Dermis microvascular lymphatic vessel endothelial cell (primary cell): ENCODE data around the gene NDRG4. TPM values are rescaled to one million over a fixed set of nuclear protein-coding genes. Genes with fewer than 3 reads are reported as not detected.

Experiments used
- DNase-seq, 2 donors: peaks; one replicate each; pipeline versions ENCODE4 v3.0.0 to v3.0.0-alpha.2; 2010; ENCODE audit warnings: low read depth in 2 of 2
- total RNA-seq: library from RNA; depleted of rRNA; stranded (reverse); fragments of >200 nt; gene quantifications from 2 replicates; pipeline ENCODE4 v1.2.1, GENCODE V29; 2014

NDRG4 gene
- total RNA-seq, 1 donor from 2014 or later = 94.7 TPM

DNA sequence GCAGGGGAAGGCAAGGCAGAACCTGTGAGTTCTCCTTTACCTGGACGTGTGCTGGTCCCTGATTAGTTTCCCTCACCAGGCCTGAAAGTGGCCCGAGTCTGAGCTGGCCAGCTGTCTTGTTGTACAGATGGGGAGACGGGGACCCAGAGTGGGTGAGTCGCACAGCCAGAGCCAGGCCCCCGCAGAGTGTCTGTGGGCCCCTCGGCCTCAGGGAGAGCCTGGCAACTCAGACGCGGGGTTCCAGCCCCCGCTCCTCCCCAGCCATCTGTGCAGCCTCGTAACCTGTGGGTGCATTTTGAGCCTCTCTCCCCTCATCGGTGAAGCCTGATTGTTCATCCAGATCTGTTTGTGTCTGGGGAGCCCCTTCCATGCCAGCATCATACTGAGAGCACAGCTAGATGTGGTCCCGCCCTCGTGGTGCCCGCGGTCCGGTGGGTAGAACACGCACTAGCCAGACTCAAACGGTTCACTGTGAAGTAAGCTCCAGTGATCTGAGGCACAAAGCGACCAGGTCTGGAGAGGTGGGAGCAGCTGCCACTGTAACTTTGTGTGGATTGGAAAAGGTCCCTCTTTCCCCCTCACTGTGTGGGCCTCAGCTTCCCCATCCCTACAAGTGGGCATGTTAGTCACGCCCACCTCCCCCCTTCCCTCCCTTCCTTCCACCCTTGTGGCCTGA lies 6.0 kb upstream of the NDRG4 start:
- no peak for DNase-seq

DNA sequence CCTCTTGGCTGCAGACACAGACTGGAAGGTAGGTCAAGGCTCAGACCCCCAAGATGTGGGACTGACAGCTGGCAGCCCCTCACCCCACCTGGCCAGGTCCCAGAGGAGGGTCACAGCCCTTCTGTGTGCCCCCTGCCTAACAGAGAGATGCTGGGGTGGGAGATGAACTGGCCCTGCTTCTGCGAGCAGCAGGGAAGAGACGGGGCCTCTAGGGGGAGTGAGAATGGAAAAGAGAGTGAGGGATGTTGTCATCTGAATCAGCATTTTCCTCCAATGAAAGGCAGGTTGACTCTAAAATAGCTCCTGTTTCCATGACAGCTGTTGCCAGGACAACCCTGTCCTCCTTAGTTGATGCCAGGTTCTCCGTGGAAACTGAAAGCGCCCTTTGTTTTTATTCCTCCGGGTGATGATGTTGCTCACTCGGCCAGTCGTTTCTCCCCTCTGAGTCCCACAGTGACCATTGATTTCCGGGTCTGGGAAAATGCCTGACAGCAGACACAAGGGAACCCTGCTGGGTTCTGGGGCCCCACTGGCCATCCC lies 4.9 kb upstream of the NDRG4 start:
- peak; percentile 96 to 98 for DNase-seq

DNA sequence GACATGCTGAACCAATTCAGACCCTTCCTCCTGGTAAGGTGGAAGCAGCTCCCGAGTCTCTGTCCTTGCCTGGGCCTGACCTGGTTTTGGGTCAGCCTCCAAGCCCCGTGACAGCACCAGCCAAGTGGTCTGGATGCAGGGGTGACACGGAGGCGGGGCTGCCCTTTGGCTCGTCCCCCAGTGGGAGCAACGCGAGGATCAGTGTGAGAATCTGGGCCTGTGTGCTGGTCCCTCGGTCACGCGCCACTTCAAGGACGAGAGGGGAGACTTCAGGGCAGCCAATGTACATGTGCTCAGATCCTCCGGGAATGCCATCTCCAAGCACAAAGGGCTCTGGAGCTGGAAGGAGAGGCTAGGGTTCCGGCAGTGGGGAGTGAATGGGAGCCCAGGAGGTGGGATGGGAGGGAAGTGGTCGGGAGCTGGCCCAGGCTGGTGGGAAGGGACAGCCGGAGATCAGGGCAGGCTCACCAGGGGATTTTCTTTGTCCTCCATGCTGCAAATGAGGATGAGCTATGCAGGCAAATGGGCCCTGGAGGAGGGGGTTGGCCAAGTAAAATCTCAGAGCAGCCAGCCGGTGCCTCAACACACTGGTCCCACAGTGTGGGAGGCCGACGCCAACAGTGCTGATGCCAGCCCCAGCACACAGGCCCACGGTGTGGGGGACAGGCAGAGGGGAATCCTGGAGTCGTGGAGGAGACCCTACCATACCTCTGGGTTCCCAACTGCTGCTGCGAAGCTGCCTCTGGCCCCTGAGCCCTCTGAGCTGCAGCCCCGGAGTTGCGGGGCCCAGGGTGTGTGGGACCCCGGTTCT lies 4.2 kb upstream of the NDRG4 start:
- DNase-seq = no peak

DNA sequence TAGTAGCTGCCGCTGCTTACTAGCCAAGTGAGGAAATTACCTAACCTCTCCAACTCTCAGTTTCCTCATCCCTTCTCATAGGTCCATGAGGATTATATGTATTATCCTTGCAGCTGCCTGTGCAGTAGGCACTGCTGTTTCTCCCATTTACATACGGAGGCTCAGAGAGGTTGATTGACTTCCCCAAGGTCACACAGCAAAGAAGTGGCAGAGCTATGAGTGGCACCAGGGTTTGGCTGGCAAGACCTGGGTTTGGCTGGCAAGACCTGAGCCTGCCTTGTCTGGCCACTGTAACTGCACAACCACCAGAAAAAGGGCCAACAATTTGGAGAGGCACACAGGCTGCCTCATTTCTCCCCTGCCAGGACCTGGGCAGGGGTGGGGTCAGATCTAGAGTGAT lies 2.5 kb upstream of the NDRG4 start:
- no peak for DNase-seq

DNA sequence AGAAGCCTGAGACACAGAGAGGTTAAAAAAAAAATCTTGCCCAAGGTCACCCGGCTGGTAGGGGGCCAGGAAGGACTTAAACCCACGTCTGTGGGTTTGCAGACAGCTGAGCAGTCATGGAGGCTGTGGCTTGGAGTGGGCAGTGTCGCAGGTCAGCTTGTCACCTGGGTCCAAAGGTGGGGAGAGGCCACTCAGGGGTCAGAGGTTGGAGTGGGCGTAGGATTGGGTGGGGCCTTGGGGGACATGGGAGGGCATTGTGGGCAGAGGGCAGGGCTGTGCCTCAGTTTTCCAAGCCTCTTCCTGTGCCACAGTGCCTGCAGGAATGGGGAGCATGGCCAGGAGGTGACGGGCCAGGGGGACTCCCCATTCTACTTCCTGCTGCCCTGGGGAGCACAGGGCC lies 2.0 kb upstream of the NDRG4 start:
- DNase-seq = no peak

DNA sequence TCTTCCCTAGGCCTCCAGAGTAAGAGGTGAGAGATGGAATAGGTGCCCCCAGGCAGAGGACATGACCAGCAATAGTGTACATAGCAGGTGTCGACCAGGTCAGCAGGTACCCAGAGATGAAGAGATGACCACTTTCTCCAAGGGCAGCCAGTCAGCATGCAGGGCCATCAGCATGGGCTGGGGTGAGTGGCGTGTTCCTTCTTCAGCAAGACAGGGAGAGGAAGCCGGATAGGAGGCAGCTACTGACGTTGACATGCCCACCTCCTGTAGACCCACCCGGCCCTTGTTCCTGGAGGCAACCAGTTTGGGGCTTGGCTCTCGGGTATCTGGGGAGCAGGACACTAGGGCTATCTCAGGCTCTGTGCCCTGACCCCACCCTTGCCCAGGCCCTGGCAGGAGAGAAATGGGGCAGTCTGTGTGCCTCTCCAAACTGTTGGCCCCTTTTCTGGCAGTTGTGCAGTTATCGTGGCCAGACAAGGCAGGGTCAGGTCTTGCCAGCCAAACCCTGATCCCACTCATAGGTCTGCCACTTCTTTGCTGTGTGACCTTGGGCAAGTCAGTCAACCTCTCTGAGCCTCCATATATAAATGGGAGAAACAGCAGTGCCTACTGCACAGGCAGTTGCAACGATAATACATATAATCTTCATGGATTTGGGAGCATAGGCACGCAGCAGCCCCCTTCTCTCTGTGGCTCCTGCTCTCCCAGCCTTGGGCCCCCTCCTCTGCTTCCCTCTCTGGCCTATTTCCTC lies 1.4 kb upstream of the NDRG4 start:
- no peak for DNase-seq

DNA sequence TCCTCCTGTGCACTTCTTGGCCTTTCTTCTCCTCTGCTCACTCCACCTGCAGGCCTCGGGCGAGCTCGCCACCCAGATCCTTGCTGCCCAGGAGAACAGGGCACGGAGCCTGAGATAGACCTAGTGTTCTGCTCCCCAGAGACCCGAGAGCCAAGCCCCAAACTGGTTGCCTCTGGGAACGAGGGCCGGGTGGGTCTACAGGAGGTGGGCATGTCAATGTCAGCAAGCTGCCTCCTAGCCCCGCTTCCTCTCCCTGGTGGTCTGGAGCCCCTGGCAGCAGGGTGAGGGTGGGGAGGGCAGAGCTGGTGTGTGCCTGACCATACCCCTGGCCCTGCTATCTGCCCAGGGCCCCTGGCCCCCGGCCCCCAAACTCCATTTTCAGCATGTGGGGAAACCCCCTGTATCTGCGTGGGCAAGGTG lies 841 bp upstream of the NDRG4 start:
- DNase-seq = no peak

DNA sequence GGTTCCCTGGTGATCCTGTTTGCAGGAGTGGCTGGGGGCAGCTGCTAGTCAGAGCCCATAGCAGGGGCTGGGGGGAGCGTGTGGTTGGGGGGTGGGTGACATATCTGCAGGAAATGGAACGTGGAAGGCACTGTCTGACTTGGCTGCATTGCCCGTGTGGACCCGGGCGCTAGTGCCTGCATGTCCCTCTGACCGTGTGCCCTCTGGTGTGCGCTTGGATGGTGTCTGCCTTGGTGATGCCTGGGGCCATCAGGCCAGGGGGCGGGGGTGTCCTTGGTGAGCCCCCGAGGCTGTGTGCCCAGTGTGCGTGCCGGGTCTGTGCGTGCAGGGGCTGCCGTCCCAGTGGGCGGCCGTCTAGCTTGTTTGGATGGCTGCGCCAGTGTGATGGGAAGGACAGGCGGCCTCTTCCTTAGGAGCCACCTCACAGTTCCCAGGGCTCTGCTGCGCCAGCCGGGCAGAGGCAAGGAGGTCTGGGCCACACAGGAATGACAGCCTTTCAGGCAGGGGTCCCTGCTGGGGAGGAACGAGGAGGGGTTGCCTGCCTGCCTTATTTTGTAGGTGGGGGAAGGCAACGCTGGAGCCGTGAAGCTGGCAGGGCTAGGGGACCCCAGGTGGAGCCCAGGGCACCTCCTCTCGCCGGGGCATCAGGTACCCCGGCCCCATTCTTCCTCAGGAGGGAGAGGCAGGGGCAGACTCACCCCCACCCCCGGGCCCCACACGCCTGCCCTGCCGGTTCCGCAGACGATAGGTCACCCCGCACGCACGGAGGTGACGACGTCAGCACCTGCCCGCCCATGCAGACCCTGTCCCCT lies 693 bp downstream of the NDRG4 start:
- DNase-seq = no peak

DNA sequence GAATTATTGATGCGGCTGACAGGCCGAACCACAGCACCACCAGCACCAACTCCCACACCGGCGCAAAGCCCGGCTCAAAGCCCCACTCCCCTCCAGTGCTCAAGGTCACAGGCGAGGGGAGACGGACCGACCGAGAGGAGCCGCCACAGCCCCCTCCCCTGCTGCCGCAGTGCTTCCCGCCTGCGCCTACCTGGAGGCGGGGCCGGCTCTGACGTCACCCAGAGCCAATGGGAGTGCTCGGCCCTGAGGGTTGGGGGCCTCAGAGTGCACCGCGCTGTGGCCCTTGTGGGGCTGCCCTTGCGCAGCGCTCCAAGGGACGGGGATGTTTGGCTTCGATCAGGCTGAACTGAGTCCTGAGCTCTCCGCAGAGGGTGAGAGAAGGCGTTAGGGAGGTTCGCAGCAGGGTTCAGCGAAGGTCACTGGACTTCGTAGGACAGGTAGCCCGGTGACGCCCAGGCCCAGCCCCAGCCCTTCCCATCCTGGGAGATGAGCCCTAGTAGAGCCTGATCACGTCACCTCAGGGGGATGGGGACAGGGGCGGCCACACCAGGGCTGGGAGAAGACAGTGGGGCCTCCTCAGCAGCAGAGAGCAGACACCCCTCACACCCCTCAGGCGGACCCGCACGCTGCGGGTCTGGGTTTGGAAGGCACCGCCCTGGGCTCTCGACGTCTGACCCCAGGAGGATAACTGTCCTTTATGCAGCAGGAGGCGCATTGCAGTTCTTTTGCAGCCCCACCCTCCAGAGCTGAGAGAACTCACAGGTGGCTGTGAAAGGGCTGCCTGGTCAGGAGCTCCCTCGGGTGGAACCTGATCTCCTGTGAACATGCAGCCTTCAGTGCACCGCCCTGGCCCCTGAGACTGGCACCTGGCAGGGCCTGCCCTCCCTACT lies 1.5 kb downstream of the NDRG4 start:
- DNase-seq = no peak

DNA sequence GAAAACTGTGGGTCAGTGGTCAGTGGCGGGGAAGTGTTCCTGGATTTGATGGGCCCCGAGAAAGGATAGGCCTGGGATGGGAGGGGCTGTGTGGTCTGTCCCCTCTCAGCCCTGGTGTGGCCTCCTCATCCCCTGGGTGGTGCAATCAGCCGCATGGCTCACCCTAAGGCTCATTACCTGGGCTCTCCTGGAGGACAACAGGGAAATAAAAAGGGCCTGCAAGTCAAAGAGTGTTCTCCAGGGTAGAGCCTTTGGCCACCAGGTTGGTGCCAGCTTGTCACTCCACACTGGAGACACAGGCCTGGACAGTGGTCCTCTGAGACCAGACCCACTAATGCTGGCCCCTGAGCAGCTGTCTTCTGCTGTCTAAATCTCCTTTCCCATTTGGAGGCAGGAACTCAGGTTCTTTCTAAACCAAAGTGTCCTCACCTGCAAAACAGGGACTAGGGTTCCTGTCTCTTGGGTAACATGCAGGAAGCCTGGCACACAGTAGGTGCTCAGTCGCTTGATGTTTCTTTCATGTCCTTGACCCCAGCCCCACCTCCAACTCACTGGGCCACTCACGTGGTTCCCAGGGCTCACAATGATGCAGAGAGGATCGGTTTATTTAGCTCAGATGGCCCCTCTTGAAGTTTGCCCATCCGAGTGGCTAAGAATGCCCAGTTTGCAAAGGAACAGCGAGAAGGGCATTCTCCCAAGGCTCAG lies 2.4 kb downstream of the NDRG4 start:
- DNase-seq = no peak

DNA sequence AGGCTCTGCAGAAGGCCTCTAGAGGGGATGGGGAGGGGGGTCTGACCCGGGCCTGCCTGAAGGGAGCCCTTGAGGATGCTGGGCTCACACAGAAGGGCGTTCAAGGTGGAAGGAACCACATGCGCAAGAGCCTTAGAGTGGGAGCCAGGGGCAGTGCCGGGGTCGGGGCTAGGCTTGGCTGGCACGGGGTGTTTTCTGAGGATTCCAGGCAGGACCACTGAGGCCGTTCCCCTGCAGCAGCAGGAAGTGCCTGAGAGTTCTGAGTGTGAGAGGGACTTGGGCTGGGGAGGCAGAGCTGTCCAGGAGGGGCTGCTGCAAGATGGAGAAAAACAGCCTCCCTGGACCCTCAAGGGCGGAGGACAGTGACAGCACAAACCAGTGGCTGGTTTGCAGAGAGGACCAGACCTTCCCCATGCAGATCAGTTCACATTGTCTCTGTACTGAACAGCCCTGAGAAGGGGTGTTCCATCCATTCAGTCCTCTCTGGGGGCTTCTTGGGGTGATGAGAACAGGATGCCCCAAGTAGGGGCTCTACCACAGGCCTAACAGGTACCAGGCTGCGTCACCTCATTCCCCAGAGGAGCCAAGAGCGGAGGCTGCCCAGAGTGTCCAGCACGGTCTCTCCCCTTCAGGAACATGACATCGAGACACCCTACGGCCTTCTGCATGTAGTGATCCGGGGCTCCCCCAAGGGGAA lies 3.4 kb downstream of the NDRG4 start:
- DNase-seq = no peak

DNA sequence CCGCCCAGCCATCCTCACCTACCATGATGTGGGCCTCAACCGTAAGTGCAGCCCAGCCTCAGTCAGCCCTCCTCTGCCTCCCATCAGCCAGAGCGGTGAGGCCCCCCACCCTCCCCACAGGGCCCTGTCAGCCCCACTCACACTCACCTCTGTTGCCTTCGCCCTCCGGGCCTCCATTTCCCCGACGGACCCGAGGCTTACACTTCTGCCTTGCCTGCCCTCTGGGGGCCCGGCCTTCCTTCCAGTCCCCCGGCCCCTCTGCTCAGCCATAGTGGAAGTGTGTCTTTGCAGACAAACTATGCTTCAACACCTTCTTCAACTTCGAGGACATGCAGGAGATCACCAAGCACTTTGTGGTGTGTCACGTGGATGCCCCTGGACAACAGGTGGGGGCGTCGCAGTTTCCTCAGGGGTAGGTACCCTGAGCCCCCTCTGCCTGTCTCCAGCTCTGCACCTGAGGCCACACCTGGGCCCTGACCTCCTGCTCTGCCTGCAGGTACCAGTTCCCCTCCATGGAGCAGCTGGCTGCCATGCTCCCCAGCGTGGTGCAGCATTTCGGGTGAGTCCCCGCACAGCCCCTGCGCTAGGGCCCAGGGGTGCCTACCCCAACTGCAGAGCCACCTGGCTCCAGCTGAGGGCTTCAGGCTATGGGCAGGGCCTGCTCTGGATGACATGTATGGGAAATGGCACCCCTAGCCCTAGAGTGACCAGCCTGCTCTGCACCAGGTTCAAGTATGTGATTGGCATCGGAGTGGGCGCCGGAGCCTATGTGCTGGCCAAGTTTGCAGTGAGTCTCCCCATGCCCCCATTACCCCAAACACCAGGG lies 4.1 kb downstream of the NDRG4 start:
- DNase-seq = no peak

DNA sequence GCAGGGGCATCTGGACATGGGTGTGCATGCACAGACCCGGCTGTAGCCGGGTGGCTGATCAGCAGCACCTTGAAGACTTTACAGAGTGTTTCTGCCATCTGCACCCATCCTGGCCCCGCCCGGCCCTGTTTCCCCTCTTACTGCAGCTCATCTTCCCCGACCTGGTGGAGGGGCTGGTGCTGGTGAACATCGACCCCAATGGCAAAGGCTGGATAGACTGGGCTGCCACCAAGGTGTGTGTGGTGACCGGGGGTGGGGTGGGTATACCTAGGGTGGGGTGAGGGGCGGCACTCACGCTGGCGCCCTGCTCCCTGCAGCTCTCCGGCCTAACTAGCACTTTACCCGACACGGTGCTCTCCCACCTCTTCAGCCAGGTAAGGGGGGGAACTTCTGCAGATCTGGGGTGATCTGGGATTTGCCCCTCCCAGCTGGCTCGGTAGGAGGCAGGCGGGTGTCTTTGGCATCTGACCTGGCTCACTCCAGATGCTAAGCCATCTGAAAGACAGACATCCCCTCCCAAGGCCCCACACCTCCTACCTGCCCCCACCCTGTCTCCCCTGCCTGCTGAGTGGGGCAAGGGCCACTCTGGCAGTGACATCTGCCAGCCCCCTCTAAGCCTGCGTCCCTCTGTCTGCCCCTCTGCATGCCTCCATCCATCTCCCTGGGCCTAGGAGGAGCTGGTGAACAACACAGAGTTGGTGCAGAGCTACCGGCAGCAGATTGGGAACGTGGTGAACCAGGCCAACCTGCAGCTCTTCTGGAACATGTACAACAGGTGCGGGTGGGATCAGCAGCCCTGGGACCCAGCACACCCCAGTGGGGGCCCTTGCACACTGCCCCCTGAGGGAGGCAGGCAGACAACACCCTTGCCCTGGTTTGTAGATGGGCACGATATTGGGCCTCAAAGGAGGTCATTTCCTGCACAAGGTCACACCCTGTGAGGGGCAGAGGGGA lies 6.6 kb downstream of the NDRG4 start:
- DNase-seq = no peak

DNA sequence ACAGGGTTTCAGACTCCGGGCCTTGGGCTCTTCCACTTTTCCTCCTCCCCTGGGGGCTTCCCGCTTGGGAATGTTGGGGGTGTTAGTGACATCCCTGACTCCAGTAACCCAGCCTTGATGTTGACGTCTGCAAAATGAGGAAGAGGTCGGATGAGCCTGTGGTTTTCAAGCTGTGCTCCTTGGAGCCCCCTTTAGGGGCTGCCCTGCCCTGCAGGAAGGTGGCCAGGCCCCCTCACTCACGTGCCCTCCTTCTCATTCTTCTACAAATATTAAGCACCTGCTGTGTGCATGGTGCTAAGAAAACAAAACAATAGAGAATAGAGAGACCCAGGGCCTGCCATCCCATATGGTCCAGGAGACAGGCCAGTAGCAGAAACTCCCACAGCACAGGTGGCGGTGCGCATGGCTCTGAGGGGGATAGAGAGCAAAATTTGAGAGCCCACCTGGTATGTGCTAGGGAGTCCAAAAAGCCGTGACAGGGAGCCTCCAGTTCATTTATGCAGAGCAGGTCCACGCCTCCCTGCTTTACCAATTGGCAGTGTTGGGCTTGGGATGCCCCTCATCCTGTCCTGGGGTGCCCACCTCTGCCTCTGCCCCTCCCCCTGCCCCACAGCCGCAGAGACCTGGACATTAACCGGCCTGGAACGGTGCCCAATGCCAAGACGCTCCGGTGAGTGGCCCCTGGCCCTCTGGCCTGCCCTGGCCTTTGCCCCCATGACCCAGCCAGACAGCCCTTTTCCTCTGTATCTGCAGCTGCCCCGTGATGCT lies 7.4 kb downstream of the NDRG4 start:
- no peak for DNase-seq

DNA sequence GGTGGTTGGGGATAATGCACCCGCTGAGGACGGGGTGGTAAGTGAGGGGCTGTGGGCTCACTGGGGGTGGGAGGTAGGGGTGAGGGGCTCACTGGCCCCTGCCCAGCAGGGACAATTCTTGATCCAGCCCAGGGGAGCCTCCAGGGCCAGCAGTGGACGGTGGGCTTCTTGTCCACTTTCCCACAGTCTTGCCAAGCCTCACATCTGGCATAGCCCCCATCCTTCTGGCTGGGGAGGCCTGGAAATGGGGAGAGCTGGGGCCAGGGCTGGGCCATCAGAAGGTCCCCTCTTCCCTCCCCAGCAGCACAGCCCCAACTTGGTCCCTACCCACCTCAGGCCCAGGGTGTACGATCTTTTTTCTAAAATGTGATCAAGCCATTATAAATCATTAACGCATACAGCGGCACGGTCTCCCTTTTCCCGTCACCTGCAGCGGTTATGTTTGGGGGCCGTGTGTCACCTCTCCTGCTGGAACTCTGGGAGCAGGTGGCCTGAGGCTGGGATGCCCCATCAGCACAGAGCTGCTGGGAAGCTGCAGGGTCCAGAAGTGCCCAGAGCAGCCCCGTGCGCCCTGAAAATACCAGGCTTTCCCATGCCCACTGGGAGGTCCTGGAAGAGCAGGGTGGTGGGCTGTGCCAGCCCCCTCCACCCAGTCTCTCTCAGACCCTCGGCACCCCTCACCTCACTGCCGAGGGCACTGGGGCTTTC lies 8.2 kb downstream of the NDRG4 start:
- no peak for DNase-seq
